ENCODE data around the gene CDC42SE1.

The CDC42SE1 gene

GRCh38 chr1:151035167-151035566 is 24.3 kb downstream of the CDC42SE1 start:
- peaks cover 30% of the 10 kb centered on the region for H3K36me3 ChIP-seq (ENCODE audit: insufficient read depth, low read length)
- WGBS: 100% methylated on average over 3 of the region's 3 CpGs
- no peak overlapping the region for H3K4me3 ChIP-seq (ENCODE audit: low read length)
- peaks cover 3% of the 10 kb centered on the region; the same call in 1 of the 2 replicates for H3K4me1 ChIP-seq (ENCODE audit: insufficient read depth, low read length)
- no peaks in the 10 kb centered on the region for H3K9me3 ChIP-seq (ENCODE audit: insufficient read depth, low read depth, low read length)
- H3K9ac ChIP-seq (ENCODE audit: low read depth, low read length): no peak overlapping the region
- H3K27ac ChIP-seq (ENCODE audit: low read depth, low read length): no peak overlapping the region
- no peaks in the 10 kb centered on the region for H3K27me3 ChIP-seq (ENCODE audit: insufficient read depth, low read length)

- Histone ChIP-seq H3K36me3 (ENCODE audit: insufficient read depth, low read length) (peaks cover 51% of the 10 kb centered on the region), H3K4me3 (ENCODE audit: low read length) (no peak overlapping the region), H3K27ac (ENCODE audit: low read depth, low read length) (no peak overlapping the region), H3K9me3 (ENCODE audit: insufficient read depth, low read depth, low read length) (no peaks in the 10 kb centered on the region), H3K4me1 (ENCODE audit: insufficient read depth, low read length) (0 out of 2 replicates have a peak, but pooled peaks cover 3% of the 10 kb centered on the region), H3K9ac (ENCODE audit: low read depth, low read length) (no peak overlapping the region), H3K27me3 (ENCODE audit: insufficient read depth, low read length) (no peaks in the 10 kb centered on the region)
- 95% methylated on average over 7 of the region's 8 CpGs for WGBS
Measured at GRCh38 chr1:151032164-151032563, 27.3 kb downstream of the CDC42SE1 start.

- Histone ChIP-seq H3K9ac (ENCODE audit: low read depth, low read length) (no peak overlapping the region), H3K4me3 (ENCODE audit: low read length) (no peak overlapping the region), H3K9me3 (ENCODE audit: insufficient read depth, low read depth, low read length) (no peaks in the 10 kb centered on the region), H3K36me3 (ENCODE audit: insufficient read depth, low read length) (peaks cover 48% of the 10 kb centered on the region), H3K27ac (ENCODE audit: low read depth, low read length) (no peak overlapping the region), H3K27me3 (ENCODE audit: insufficient read depth, low read length) (no peaks in the 10 kb centered on the region), H3K4me1 (ENCODE audit: insufficient read depth, low read length) (no peaks in the 10 kb centered on the region)
Measured at GRCh38 chr1:151026460-151026859, 33.0 kb downstream of the CDC42SE1 start.

GRCh38 chr1:151024540-151025146 is 34.8 kb downstream of the CDC42SE1 start:
- peaks cover 38% of the 10 kb centered on the region for H3K36me3 ChIP-seq (ENCODE audit: insufficient read depth, low read length)
- WGBS: 51% methylated on average over 5 of the region's 6 CpGs
- H3K4me1 ChIP-seq (ENCODE audit: insufficient read depth, low read length): no peaks in the 10 kb centered on the region
- no peak overlapping the region for H3K4me3 ChIP-seq (ENCODE audit: low read length)
- H3K9me3 ChIP-seq (ENCODE audit: insufficient read depth, low read depth, low read length): no peaks in the 10 kb centered on the region
- H3K27ac ChIP-seq (ENCODE audit: low read depth, low read length): no peak overlapping the region
- no peaks in the 10 kb centered on the region for H3K27me3 ChIP-seq (ENCODE audit: insufficient read depth, low read length)
- no peak overlapping the region for H3K9ac ChIP-seq (ENCODE audit: low read depth, low read length)

- Histone ChIP-seq H3K4me1 (ENCODE audit: insufficient read depth, low read length) (peaks cover 3% of the 10 kb centered on the region; the same call in 1 of the 2 replicates), H3K27me3 (ENCODE audit: insufficient read depth, low read length) (no peaks in the 10 kb centered on the region), H3K27ac (ENCODE audit: low read depth, low read length) (no peak overlapping the region), H3K9ac (ENCODE audit: low read depth, low read length) (no peak overlapping the region), H3K4me3 (ENCODE audit: low read length) (no peak overlapping the region), H3K36me3 (ENCODE audit: insufficient read depth, low read length) (peaks cover 8% of the 10 kb centered on the region), H3K9me3 (ENCODE audit: insufficient read depth, low read depth, low read length) (no peaks in the 10 kb centered on the region)
- WGBS: 94% methylated on average over 2 of the region's 2 CpGs
Measured at GRCh38 chr1:151013518-151013917, 45.9 kb downstream of the CDC42SE1 start.

GRCh38 chr1:151012684-151013471 is 46.5 kb downstream of the CDC42SE1 start:
- Histone ChIP-seq H3K4me1 (ENCODE audit: insufficient read depth, low read length) (peaks cover 5% of the 10 kb centered on the region), H3K36me3 (ENCODE audit: insufficient read depth, low read length) (peaks cover 2% of the 10 kb centered on the region), H3K27ac (ENCODE audit: low read depth, low read length) (no peak overlapping the region), H3K9me3 (ENCODE audit: insufficient read depth, low read depth, low read length) (no peaks in the 10 kb centered on the region), H3K9ac (ENCODE audit: low read depth, low read length) (no peak overlapping the region), H3K27me3 (ENCODE audit: insufficient read depth, low read length) (no peaks in the 10 kb centered on the region), H3K4me3 (ENCODE audit: low read length) (no peak overlapping the region)
- 95% methylated on average over 14 of the region's 14 CpGs for WGBS

- 97% methylated on average over 3 of the region's 4 CpGs for WGBS
Measured at GRCh38 chr1:151011154-151011850, 48.1 kb downstream of the CDC42SE1 start.

GRCh38 chr1:151010346-151010726 is 49.1 kb downstream of the CDC42SE1 start:
- Histone ChIP-seq H3K4me3 (ENCODE audit: low read length) (no peak overlapping the region), H3K27me3 (ENCODE audit: insufficient read depth, low read length) (no peaks in the 10 kb centered on the region), H3K36me3 (ENCODE audit: insufficient read depth, low read length) (no peaks in the 10 kb centered on the region), H3K4me1 (ENCODE audit: insufficient read depth, low read length) (peaks cover 21% of the 10 kb centered on the region), H3K9me3 (ENCODE audit: insufficient read depth, low read depth, low read length) (no peaks in the 10 kb centered on the region), H3K27ac (ENCODE audit: low read depth, low read length) (no peak overlapping the region), H3K9ac (ENCODE audit: low read depth, low read length) (no peak overlapping the region)
- 95% methylated on average over 3 of the region's 3 CpGs for WGBS

More at GRCh38 chr1:151011154-151011850, 48.1 kb downstream of the CDC42SE1 start:
- Histone ChIP-seq H3K4me3 (ENCODE audit: low read length) (no peak overlapping the region), H3K27me3 (ENCODE audit: insufficient read depth, low read length) (no peaks in the 10 kb centered on the region), H3K9me3 (ENCODE audit: insufficient read depth, low read depth, low read length) (no peaks in the 10 kb centered on the region), H3K9ac (ENCODE audit: low read depth, low read length) (no peak overlapping the region), H3K27ac (ENCODE audit: low read depth, low read length) (no peak overlapping the region), H3K4me1 (ENCODE audit: insufficient read depth, low read length) (peaks cover 13% of the 10 kb centered on the region), H3K36me3 (ENCODE audit: insufficient read depth, low read length) (no peaks in the 10 kb centered on the region)

GRCh38 chr1:151009674-151010345 is 49.6 kb downstream of the CDC42SE1 start:
- no peak overlapping the region for H3K9ac ChIP-seq (ENCODE audit: low read depth, low read length)
- H3K27me3 ChIP-seq (ENCODE audit: insufficient read depth, low read length): no peaks in the 10 kb centered on the region
- H3K27ac ChIP-seq (ENCODE audit: low read depth, low read length): no peak overlapping the region
- peaks cover 22% of the 10 kb centered on the region for H3K4me1 ChIP-seq (ENCODE audit: insufficient read depth, low read length)
- H3K36me3 ChIP-seq (ENCODE audit: insufficient read depth, low read length): no peaks in the 10 kb centered on the region
- 95% methylated on average over 7 of the region's 8 CpGs for WGBS
- H3K4me3 ChIP-seq (ENCODE audit: low read length): no peak overlapping the region
- H3K9me3 ChIP-seq (ENCODE audit: insufficient read depth, low read depth, low read length): no peaks in the 10 kb centered on the region

GRCh38 chr1:151009206-151009587 is 50.2 kb downstream of the CDC42SE1 start:
- Histone ChIP-seq H3K4me1 (ENCODE audit: insufficient read depth, low read length) (peaks cover 22% of the 10 kb centered on the region), H3K27me3 (ENCODE audit: insufficient read depth, low read length) (no peaks in the 10 kb centered on the region), H3K36me3 (ENCODE audit: insufficient read depth, low read length) (no peaks in the 10 kb centered on the region), H3K4me3 (ENCODE audit: low read length) (peak overlapping the region; percentile 83), H3K27ac (ENCODE audit: low read depth, low read length) (no peak overlapping the region), H3K9ac (ENCODE audit: low read depth, low read length) (no peak overlapping the region), H3K9me3 (ENCODE audit: insufficient read depth, low read depth, low read length) (no peaks in the 10 kb centered on the region)
- WGBS: 76% methylated on average over 3 of the region's 3 CpGs
